H1 (cell line): ENCODE results near the gene POLR2F. TPM values are rescaled to one million over a fixed set of nuclear protein-coding genes. Genes with fewer than 3 reads are reported as not detected.

Experiments
- BRCA1 ChIP-seq: IDR thresholded peaks from 2 replicates; pipeline ENCODE4 v1.6.1; 2012; ENCODE audit warnings: low read depth, low read length, improper control_type of control experiment
- CBX8 ChIP-seq: fragments of 300-800, 300-1000 bp; sonication (generic); IDR thresholded peaks from 2 replicates; pipeline ENCODE4 v1.7.1; 2016; ENCODE audit warnings: low read depth, low read length, borderline replicate concordance
- GTF2F1 ChIP-seq: IDR thresholded peaks from 2 replicates; pipeline ENCODE4 v1.6.1; 2012; ENCODE audit warnings: low read depth, low read length, improper control_type of control experiment, borderline replicate concordance
- PHF8 ChIP-seq: fragments of 200-600 bp; sonication (generic); conservative IDR thresholded peaks from 2 replicates; pipeline ENCODE4 v1.7.1; 2012; ENCODE audit warnings: low read depth, mild to moderate bottlenecking, inconsistent platforms, low read length, moderate library complexity
- POU5F1 ChIP-seq: IDR thresholded peaks from 2 replicates; pipeline ENCODE4 v1.6.1; 2011; ENCODE audit warnings: low read depth, mild to moderate bottlenecking, low read length, moderate library complexity
- RAD21 ChIP-seq, 2 experiments: IDR thresholded peaks in 1 of 2; conservative IDR thresholded peaks in 1 of 2; 2 replicates each; pipeline ENCODE4 v1.6.1; 2011; ENCODE audit warnings: low read depth in 2 of 2, low read length in 2 of 2, improper control_type of control experiment in 1 of 2, inconsistent platforms in 1 of 2, mild to moderate bottlenecking in 1 of 2, moderate library complexity in 1 of 2
- RFX5 ChIP-seq: IDR thresholded peaks from 2 replicates; pipeline ENCODE4 v1.6.1; 2011; ENCODE audit warnings: low read depth, low read length, improper control_type of control experiment, borderline replicate concordance
- SUZ12 ChIP-seq: fragments of 200-600 bp; sonication (generic); IDR thresholded peaks from 2 replicates; pipeline ENCODE4 v1.6.1; 2012; ENCODE audit warnings: mild to moderate bottlenecking, inconsistent platforms, low read length, moderate library complexity, mixed read lengths
- polyA plus RNA-seq, 7 experiments: library from polyadenylated mRNA; depleted of rRNA in 3 of 7; stranded (reverse) in 5 of 7; unstranded in 2 of 7; fragments of >200 nt in 5 of 7; fragments of 200-250 nt in 2 of 7; gene quantifications; 1 replicate in 5 of 7; 2 replicates in 1 of 7; 4 replicates in 1 of 7; pipeline versions ENCODE4 v1.2.1 to v1.2.3, GENCODE V29; 2011 to 2013; ENCODE audit warnings: missing spikeins in 2 of 7, mixed read lengths in 2 of 7
- total RNA-seq: library from RNA; stranded (reverse); fragmentation: NEBNext Ultra II Directional; extraction: Animal tissue kit (Norgen Biotek cat#: 25700); gene quantifications from 2 replicates; pipeline ENCODE4 v1.2.1, GENCODE V29; 2021
- TF ChIP-seq, protein P1 (sequence below): fragments of 300-600 bp; sonication (generic); IDR thresholded peaks from 2 replicates; pipeline ENCODE4 v1.7.1; 2012; ENCODE audit warnings: low read length, moderate library complexity, mild to moderate bottlenecking, inconsistent platforms; ENCODE audit not compliant: insufficient replicate concordance
- TF ChIP-seq, protein P2 (sequence below): IDR thresholded peaks from 2 replicates; pipeline ENCODE4 v1.6.1; 2012; ENCODE audit warnings: low read length, inconsistent platforms

The POLR2F gene
- total and polyA plus RNA-seq, 2 of the 8 experiments (the other 6 are each of a cell fraction or from before 2014, with no cell fraction given), result 150 to 176 TPM

DNA sequence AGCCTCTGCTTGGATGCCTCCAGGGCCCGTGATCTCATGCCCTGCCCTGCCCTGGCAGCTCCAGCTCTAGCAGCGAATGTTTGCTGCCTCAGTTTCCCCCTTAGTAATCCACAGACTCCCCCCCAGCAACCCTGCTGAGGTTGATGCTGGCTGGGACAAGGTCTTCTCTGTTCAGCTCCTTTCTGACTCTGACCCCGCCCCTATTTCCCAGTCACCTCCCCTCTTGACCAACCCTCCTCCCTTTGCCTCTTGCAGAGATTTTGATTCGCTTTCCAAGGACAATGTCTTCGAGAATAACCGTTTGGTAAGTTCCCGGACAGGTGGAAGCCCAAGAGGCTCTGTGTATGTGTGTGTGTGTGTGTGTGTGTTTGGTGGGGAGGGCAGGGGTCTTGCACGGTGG, 41.8 kb upstream of the POLR2F start (continued):
- TF ChIP-seq, protein P1, sequence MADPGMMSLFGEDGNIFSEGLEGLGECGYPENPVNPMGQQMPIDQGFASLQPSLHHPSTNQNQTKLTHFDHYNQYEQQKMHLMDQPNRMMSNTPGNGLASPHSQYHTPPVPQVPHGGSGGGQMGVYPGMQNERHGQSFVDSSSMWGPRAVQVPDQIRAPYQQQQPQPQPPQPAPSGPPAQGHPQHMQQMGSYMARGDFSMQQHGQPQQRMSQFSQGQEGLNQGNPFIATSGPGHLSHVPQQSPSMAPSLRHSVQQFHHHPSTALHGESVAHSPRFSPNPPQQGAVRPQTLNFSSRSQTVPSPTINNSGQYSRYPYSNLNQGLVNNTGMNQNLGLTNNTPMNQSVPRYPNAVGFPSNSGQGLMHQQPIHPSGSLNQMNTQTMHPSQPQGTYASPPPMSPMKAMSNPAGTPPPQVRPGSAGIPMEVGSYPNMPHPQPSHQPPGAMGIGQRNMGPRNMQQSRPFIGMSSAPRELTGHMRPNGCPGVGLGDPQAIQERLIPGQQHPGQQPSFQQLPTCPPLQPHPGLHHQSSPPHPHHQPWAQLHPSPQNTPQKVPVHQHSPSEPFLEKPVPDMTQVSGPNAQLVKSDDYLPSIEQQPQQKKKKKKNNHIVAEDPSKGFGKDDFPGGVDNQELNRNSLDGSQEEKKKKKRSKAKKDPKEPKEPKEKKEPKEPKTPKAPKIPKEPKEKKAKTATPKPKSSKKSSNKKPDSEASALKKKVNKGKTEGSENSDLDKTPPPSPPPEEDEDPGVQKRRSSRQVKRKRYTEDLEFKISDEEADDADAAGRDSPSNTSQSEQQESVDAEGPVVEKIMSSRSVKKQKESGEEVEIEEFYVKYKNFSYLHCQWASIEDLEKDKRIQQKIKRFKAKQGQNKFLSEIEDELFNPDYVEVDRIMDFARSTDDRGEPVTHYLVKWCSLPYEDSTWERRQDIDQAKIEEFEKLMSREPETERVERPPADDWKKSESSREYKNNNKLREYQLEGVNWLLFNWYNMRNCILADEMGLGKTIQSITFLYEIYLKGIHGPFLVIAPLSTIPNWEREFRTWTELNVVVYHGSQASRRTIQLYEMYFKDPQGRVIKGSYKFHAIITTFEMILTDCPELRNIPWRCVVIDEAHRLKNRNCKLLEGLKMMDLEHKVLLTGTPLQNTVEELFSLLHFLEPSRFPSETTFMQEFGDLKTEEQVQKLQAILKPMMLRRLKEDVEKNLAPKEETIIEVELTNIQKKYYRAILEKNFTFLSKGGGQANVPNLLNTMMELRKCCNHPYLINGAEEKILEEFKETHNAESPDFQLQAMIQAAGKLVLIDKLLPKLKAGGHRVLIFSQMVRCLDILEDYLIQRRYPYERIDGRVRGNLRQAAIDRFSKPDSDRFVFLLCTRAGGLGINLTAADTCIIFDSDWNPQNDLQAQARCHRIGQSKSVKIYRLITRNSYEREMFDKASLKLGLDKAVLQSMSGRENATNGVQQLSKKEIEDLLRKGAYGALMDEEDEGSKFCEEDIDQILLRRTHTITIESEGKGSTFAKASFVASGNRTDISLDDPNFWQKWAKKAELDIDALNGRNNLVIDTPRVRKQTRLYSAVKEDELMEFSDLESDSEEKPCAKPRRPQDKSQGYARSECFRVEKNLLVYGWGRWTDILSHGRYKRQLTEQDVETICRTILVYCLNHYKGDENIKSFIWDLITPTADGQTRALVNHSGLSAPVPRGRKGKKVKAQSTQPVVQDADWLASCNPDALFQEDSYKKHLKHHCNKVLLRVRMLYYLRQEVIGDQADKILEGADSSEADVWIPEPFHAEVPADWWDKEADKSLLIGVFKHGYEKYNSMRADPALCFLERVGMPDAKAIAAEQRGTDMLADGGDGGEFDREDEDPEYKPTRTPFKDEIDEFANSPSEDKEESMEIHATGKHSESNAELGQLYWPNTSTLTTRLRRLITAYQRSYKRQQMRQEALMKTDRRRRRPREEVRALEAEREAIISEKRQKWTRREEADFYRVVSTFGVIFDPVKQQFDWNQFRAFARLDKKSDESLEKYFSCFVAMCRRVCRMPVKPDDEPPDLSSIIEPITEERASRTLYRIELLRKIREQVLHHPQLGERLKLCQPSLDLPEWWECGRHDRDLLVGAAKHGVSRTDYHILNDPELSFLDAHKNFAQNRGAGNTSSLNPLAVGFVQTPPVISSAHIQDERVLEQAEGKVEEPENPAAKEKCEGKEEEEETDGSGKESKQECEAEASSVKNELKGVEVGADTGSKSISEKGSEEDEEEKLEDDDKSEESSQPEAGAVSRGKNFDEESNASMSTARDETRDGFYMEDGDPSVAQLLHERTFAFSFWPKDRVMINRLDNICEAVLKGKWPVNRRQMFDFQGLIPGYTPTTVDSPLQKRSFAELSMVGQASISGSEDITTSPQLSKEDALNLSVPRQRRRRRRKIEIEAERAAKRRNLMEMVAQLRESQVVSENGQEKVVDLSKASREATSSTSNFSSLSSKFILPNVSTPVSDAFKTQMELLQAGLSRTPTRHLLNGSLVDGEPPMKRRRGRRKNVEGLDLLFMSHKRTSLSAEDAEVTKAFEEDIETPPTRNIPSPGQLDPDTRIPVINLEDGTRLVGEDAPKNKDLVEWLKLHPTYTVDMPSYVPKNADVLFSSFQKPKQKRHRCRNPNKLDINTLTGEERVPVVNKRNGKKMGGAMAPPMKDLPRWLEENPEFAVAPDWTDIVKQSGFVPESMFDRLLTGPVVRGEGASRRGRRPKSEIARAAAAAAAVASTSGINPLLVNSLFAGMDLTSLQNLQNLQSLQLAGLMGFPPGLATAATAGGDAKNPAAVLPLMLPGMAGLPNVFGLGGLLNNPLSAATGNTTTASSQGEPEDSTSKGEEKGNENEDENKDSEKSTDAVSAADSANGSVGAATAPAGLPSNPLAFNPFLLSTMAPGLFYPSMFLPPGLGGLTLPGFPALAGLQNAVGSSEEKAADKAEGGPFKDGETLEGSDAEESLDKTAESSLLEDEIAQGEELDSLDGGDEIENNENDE, result no peak
- TF ChIP-seq, protein P2, sequence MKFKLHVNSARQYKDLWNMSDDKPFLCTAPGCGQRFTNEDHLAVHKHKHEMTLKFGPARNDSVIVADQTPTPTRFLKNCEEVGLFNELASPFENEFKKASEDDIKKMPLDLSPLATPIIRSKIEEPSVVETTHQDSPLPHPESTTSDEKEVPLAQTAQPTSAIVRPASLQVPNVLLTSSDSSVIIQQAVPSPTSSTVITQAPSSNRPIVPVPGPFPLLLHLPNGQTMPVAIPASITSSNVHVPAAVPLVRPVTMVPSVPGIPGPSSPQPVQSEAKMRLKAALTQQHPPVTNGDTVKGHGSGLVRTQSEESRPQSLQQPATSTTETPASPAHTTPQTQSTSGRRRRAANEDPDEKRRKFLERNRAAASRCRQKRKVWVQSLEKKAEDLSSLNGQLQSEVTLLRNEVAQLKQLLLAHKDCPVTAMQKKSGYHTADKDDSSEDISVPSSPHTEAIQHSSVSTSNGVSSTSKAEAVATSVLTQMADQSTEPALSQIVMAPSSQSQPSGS, result no peak
- no peak for TF ChIP-seq SUZ12
- TF ChIP-seq PHF8, result no peak
- no peak for TF ChIP-seq CBX8
- TF ChIP-seq RAD21 (IDR thresholded peaks at IDR 0.05 in 1 of 2, conservative IDR thresholded peaks at IDR 0.05 in 1 of 2; ENCODE audit: low read depth in 2 of 2, low read length in 2 of 2), result no peak
- TF ChIP-seq RFX5, result no peak
- no peak for TF ChIP-seq BRCA1
- TF ChIP-seq POU5F1, result no peak
- TF ChIP-seq GTF2F1, result no peak
